8988T (cell line): ENCODE data around the gene PPIH.
"Not testable (repeated sequence)": the region's sequence is repeated elsewhere in the genome, so short reads cannot be mapped to it uniquely, and the experiment has no call there.

Experiments used
- DNase-seq: peaks from one replicate; pipeline ENCODE4 v3.0.0; 2011

Gene PPIH

DNA sequence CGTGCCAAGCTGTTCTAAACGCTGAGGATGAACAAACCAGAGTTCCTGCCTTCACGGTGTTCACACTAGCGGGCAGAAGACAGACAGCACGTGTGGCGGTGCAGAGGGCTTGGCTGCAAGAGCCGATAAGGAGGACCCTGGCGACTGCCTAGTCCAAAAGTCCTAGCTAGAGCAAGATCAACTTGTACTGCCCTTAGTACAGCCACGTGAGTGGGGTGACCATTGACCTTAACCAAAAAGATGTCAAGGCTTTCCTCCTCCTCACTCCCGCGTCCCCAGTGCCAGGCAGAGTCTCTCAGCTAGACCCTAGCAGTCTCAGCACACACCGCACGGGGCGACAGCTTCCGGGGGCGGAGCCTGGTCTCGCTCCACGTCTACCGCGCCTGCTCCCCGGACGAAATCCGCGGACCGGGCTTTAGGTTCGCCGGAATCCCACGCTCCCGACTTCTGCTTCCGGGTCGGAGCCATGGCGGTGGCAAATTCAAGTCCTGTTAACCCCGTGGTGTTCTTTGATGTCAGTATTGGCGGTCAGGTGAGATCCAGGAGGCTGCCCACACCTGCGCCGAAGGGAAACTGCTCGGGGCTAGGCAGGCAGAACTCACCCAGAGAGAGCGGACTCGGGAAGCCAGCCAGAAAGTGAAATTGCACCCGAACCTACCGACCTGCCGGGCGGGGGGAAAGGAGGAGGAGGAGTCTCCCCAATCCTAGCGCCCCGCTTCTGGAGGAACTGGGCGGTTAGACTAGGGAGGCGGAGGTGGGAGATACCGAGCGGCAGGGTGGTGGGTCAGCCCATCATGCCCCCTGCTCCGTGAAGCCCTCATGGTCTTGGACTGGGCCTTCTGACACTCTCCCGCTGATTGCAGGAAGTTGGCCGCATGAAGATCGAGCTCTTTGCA, at the start of gene PPIH:
Gene PPIH (plus strand): TSS at position 443 of the 896 bp plus-strand sequence. CDS start 24 bp downstream, at position 467.
- DNase-seq: peak; percentile 46

DNA sequence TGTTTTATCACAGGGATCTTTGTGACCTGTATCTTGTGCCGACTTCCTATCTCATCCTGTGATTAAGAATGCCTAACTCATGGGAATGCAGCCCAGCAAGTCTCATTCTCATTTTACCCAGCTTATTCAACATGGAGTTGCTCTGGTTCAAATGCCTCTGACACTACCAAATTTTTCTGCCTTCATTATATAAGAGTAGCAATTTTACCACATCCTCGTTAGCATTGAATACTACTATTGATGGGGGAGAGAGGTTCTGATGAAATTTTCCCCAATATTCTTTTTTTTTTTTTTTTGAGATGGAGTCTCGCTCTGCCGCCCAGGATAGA, 44.5 kb upstream of the PPIH start:
- no peak for DNase-seq

DNA sequence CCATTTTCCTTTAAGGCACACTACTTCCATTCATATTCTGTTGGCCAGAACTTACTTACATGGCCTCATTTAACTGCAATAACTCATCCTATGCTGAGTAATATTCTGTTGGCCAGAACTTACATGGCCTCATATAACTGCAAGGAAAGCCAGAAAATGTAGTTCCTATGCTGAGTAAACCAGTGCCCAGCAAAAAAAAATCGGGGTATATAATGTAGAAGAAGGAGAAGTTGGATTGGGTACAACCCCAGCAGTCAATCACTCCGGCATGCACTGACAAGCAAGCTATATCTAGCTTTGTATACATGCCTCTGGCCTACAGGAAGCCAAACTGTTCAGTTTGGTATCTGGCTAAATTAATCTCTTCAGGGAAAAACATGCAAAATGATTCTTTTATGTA, 39.4 kb upstream of the PPIH start:
- no peak for DNase-seq

- no peak for DNase-seq
Measured at GRCh38 chr1:42620307-42620706, 37.9 kb upstream of the PPIH start.

GRCh38 chr1:42621180-42621579, 37.0 kb upstream of the PPIH start:
- DNase-seq: not testable (repeated sequence)

DNA sequence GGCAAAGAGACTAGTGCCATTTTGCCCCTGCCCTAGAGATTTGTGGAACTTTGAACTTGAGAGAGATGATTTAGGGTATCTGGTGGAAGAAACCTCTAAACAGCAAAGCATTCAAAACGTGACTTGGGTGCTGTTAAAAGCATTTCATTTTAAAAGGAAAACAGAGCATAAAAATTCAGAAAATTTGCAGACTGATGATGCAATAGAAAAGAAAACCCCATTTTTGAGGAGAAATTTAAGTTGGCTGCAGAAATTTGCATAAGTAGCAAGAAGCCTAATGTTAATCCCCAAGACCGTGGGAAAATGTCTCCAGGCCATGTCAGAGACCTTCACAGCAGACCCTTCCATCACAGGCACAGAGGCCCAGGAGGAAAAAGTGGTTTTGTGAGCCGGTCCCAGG, 31.0 kb upstream of the PPIH start:
- DNase-seq: not testable (repeated sequence)

- DNase-seq: no peak
Measured at GRCh38 chr1:42639116-42639515, 19.1 kb upstream of the PPIH start.

DNA sequence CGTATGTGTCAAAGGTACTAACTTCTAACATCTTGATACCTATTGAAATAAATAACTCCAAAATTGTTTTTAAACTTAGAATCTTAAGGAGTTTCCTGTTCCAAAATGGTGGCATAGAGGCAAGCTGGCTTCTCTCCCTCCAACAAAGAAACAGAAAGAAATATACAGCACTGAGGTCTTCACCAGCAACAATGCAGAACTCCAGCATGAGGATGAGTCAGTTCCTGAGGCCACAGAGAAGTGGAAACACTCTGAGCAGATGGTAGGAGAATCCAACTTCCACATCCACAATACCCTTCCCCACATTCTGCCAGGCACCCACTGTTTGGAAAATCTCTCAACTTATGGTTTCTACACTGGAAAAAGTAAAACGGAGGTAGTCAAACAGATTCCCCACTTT, 12.2 kb upstream of the PPIH start:
- no peak for DNase-seq

GRCh38 chr1:42657201-42657600, 1.0 kb upstream of the PPIH start:
- DNase-seq: no peak

DNA sequence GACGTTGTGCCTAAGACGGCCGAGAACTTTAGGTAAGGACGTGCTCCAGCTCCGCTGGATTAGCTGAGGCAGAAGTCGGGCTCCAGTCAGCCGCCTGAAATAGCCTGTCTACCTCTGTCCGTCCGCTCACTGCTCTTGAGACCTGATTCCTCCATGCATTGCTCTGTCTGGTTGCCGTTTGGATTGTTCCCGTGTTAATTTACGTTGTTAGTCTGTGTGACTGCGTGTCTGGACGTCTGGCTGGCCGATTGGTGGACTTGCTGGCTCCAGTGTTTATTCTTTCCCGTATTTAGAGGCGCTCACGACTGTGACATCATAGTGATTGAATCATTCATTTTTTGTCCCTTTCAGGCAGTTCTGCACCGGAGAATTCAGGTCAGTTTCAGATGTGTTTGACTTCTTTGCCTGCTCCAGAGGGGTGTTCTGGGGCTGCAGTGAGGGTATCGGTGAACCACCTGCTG, 684 bp downstream of the PPIH start:
- DNase-seq: no peak

DNA sequence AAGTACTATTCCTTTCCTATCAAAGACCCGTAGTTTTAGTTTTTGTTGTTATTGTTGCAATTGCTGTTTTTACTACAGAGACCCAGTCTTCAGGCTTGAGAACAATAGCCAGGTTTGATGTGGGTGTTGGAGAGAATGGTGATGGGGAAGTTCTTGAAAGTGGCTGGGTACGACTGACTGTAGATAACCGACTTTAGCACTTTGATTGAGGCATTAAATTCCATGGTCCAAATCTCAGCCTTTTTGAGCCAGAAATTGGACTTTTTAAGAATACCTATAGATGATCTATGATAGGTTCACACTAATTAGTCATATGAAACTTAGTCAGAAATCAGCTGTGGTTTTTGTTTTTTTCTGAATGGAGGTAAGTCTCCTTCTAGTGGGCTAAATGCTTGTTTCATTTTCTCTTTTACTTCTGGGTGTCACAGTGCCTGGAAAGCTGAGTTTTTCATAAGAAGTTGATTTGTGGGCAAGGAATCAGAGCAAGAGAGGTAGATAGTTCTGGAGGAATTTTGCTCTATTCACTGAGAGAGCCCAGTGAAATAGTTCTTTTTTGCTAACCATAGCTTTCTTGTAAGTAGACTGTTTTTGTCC, 2.8 kb downstream of the PPIH start:
- no peak for DNase-seq

GRCh38 chr1:42669936-42670335, 11.7 kb downstream of the PPIH start:
- DNase-seq: no peak

GRCh38 chr1:42670425-42670824, 12.2 kb downstream of the PPIH start:
- DNase-seq: no peak

GRCh38 chr1:42674214-42674613, 16.0 kb downstream of the PPIH start:
- no peak for DNase-seq

- DNase-seq: no peak
Measured at GRCh38 chr1:42674682-42675081, 16.5 kb downstream of the PPIH start.

GRCh38 chr1:42675467-42675866, 17.2 kb downstream of the PPIH start:
- DNase-seq: no peak

- no peak for DNase-seq
Measured at GRCh38 chr1:42676534-42677087, 18.4 kb downstream of the PPIH start.

GRCh38 chr1:42679364-42679983, 21.3 kb downstream of the PPIH start:
- DNase-seq: no peak

DNA sequence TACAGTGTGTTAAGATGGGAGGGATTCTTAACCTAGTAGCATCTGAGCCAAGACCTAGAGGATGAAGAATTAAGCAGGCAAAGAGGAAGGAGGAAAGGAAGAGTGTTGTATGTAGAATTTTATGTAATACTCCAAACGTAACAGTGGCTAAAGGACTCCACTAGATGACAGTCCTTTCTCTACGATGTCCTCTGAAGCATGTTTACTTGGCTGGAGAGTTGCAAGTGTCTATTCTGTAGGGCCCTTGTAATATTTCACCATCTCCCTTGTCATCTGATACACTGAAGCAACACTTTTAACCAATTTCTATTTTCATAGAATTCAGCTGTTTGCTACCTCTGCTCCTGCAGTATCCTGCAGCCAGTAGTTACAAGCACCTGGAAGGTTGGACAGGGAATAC, 21.8 kb downstream of the PPIH start:
- DNase-seq: no peak

- no peak for DNase-seq
Measured at GRCh38 chr1:42680921-42681683, 22.9 kb downstream of the PPIH start.

GRCh38 chr1:42681741-42682483, 23.7 kb downstream of the PPIH start, which contains the start of gene YBX1:
Gene YBX1 (plus strand): TSS chr1:42682418. CDS start chr1:42682566, 148 bp downstream.
- peak; percentile 78 for DNase-seq

- not testable (repeated sequence) for DNase-seq
Measured at GRCh38 chr1:42682484-42682738, 24.2 kb downstream of the PPIH start.
